GM10847 (cell line): ENCODE measurements around the gene ESF1.

Experiments
- POLR2A ChIP-seq: IDR thresholded peaks from 2 replicates; pipeline ENCODE4 v1.6.1; 2011; ENCODE audit not compliant: insufficient read length; ENCODE audit errors: extremely low read depth

ESF1 gene

GRCh38 chr20:13800728-13801134 is 16.0 kb upstream of the ESF1 start:
- no peak for TF ChIP-seq POLR2A

DNA sequence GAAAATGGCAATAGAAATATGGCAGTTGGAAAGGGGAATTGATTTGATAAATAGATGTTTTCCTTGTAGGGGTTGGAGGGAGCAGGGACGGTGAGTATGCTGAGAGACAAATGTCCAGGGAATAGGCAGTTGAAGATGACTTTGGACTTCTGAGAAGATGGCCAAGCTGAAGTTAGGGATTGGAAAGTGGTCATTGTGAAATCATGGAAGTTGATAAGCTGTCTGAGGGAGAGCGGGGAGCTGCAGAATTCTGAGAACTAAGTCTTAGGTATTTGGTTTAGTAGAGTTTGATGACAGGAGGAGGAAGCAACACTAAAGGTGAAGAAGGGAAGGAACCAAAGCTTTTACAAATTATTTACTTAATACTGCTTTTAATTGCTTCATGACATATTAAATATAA is 15.3 kb upstream of the ESF1 start:
- TF ChIP-seq POLR2A = no peak

DNA sequence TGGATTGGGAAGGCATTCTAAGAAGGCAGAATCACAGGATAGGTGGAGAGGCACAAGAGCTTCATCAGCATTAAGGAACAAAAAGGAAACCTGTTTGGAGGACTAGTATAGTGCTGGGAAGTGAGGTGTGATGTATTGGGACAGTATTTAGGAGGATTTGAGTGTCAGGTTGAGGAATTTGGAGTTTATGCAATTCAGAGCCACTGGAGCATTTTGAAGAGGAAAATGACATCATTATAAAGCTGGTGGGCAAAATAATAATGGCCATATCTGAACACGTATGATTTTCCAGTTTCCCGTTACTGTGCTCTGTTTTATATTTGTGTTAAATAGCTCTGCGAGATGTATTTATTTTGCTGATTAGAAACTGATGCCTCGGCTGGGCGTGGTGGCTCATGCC is 14.3 kb upstream of the ESF1 start:
- no peak for TF ChIP-seq POLR2A

- no peak for TF ChIP-seq POLR2A
Measured at GRCh38 chr20:13794667-13795066, 9.9 kb upstream of the ESF1 start.

DNA sequence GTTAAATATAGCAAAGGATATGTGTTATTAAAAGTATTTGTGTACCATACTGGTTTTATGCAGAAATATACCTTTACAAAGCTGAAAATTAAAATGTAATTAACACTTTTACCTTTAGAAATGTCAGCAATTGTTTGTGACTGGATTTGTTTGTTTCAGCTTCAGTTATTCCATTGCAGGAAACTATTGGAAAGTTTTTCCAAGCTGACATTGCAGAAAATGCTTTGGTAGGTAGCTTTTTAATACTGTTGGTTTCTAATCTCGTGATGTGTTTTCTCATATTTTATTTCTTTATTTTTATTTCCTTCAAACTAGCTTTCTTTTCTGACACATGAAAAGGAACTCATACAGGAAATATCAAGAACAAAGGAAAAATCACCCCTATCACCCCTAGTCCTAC is 8.3 kb upstream of the ESF1 start:
- TF ChIP-seq POLR2A = no peak

DNA sequence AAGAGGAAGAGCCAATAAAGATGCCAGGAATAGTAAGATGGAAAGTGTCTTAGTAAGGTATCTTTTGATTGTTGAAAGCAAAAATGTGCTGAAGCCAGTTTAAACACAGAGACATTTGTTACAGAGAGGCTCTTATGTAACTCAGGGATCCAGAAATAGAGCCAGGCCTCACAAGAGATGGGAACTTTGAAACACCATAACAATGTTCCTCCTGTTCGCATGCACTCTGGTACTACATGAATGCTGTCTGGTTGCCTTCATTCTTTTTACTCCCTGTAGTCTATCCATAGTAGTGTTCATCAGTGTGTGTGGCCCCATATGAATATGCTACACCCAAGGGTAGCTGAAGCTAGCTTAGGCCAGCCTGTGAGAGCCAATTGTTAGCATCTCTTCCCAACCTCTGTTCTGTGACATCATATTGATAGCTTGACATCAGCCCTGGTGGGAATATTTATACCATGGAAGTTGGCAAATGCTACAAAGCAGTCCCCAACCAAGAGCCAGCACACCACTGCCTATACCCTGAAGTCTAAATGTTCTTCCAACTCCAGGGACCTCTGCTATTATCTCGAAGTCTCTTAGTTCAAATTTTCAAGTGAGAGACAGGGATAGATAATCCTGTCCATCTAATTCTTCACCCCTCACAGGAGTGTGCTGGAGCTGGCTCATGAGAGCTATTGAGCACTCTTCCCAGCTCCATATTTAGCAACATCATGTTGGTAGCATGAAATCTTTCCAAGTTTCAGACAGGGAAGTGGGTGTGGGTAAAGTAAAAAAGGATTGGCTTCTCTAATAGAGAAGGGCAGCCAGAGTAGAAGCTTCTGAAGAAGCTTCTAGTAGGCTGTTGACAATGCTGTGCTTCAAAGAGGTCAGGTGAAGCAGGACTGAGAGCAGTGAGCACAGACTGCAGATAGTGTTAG is 7.1 kb upstream of the ESF1 start:
- no peak for TF ChIP-seq POLR2A

DNA sequence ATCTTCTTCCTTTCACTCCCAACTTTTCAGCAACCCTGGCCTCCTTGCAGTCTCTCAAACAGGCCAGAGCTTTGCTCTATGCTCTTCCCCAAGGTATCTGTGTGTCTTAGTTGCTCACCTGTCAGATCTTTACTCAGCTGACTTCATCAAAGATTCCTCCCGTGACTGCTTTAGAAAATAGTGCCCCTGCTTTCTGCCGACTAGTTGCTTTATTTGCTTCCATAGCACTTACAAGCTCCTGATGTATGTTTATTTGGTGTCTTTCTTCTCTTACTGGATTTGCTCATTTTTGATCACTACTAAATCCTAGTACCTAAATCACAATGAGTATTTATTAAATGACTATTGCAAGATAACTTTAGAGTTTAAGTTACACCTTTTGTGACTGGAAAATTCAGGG is 6.0 kb upstream of the ESF1 start:
- no peak for TF ChIP-seq POLR2A

- TF ChIP-seq POLR2A = no peak
Measured at GRCh38 chr20:13788167-13788834, 3.6 kb upstream of the ESF1 start.

GRCh38 chr20:13786143-13786828 is 1.6 kb upstream of the ESF1 start:
- TF ChIP-seq POLR2A = no peak

DNA sequence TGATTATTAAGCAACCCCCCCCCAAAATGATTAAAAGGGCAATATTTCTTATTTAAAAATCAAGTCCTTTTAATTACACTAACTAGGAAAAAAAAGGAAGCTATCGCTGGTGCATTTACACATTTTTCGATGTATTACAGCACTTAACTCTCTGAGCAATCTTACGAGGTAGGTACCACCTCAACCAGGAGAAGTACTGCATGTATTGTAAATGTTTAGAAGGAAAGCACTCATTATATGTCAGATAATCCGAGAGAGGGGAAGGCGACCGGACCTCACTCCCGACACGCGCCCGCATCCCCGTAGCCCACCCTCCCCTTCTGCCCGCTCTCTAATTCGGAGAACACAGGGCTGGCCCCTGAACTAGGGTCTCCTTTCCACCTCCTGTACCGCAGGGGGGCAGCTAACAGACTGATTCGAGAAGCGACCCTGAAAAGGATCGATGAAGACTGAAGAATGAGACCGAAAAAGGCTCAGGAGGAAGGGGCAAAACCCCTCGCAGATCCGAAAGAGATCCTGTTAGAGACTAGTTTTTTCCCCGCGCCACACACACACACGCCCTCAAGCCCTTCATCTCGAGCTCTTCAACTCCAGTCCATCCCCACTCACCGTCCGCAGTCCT is 337 bp downstream of the ESF1 start:
- no peak for TF ChIP-seq POLR2A

DNA sequence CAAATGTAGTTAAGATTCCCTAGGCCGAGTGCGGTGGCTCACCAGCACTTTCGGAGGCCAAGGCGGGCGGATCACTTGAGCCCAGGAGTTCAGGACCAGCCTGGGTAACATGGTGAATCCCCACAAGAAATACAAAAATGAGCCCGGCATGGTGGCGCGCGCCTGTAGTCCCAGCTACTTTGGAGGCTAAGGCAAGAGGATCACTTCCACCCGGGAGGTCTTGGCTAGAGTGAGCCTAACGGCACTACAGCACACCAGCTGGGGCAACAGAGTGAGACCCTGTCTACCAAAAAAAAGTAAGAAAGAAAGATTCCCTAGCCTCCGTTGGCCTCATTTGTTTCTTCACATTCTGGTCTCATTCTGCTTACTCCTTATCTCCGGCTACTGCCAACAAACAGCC is 1.2 kb downstream of the ESF1 start:
- no peak for TF ChIP-seq POLR2A

- TF ChIP-seq POLR2A = no peak
Measured at GRCh38 chr20:13778827-13779226, 5.9 kb downstream of the ESF1 start.

DNA sequence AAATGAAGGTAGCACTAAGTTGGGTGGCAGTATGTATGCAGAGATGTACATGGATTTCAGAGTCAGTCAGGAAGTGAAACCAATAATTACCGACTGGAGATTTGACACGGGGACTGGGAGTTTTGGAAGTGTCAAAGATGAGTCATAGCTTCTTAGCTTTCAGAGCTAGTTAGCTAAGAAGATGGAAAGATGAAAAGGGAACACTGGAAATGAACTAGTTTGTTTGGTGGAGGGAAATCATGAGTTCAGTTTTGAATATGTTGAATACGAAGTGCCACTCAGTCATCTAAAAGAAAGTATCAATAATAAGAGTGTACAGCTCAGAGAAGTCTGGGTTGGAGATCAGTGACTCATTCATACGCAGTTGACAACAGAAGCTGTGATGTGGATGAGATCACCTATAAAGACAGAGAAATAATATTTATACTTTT is 7.5 kb downstream of the ESF1 start:
- no peak for TF ChIP-seq POLR2A

GRCh38 chr20:13775867-13776266 is 8.9 kb downstream of the ESF1 start:
- TF ChIP-seq POLR2A = no peak

DNA sequence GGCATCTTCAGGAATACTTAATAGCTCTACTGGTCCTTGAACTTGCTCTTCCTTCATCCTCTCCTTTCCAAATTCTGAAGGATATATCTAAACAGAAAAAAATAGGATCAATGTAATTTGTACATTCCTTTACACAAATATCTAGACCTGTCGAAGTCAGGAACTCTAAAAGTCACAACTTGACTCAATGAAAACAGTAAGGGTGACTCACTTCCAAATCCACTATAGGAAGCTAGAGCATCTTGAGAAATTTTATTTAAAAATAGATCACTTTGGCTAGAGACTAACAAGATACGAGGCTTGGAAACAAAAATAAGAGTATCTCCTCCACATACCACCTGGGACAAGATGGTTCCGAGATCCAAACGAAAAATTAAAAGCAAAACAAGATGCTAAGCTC is 12.2 kb downstream of the ESF1 start:
- no peak for TF ChIP-seq POLR2A
